ENCODE measurements around the gene SCAI.

- TF ChIP-seq POLR2A (IDR thresholded peaks at IDR 0.05), result no peak
- TF ChIP-seq, protein P1, sequence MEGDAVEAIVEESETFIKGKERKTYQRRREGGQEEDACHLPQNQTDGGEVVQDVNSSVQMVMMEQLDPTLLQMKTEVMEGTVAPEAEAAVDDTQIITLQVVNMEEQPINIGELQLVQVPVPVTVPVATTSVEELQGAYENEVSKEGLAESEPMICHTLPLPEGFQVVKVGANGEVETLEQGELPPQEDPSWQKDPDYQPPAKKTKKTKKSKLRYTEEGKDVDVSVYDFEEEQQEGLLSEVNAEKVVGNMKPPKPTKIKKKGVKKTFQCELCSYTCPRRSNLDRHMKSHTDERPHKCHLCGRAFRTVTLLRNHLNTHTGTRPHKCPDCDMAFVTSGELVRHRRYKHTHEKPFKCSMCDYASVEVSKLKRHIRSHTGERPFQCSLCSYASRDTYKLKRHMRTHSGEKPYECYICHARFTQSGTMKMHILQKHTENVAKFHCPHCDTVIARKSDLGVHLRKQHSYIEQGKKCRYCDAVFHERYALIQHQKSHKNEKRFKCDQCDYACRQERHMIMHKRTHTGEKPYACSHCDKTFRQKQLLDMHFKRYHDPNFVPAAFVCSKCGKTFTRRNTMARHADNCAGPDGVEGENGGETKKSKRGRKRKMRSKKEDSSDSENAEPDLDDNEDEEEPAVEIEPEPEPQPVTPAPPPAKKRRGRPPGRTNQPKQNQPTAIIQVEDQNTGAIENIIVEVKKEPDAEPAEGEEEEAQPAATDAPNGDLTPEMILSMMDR (IDR thresholded peaks at IDR 0.05), result no peak
These were observed 203.4 kb downstream of the SCAI start for GRCh38 chr9:124939944-124940343.
